ENCODE measurements around the gene FAM20A. TPM values are rescaled to one million over a fixed set of nuclear protein-coding genes. Genes with fewer than 3 reads are reported as not detected.

Gene FAM20A
- total RNA-seq, 1 donor, result 63.3 TPM

DNA sequence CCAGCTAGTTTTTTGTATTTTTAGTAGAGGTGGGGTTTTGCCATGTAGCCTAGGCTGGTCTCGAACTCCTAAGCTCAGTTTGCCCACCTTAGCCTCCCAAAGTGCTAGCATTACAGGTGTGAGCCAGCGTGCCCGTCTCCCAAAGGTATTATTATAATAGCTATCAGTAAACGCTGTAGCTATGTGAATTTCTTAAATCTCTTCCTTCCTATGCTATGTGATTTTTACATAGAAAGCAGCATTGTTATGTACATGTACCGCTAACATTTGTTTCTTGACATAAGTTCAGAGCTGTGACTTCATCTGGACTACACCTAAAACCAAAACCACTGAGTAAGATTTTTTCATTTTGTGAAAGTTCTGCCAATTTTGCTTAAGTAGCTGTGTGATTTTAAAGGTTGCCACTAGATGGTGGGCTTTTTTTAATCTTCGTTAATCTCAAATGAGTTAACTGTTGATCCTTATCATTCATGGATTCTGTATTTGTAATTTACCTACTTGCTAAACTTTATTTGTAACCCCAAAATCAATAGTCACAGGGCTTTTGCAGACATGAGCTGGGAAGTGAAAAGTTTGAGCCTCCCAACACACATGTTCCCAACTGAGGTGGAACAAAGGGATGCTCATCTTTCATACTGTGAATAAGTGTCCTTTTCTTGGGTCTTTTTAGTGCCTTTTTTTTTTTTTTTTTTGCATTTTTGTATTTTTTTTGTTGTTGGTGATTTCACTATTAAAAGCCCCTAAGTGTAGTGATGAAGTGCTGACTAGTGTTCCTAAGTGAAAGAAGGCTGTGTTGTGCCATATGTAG, 67.1 kb downstream of the FAM20A start:
- H3K4me3 ChIP-seq (ENCODE audit: insufficient read depth, low read length), result no peak overlapping the region
- no peak overlapping the region for H3K4me2 ChIP-seq (ENCODE audit: insufficient read depth, low read length)
- H4K20me1 ChIP-seq (ENCODE audit: insufficient read depth, low read length), result no peaks in the 10 kb centered on the region
- no peak for DNase-seq (ENCODE audit: insufficient read length, low spot score, missing footprints)
- H3K79me2 ChIP-seq (ENCODE audit: insufficient read depth, low read length), result peaks cover 3% of the 10 kb centered on the region
- no peaks in the 10 kb centered on the region for H3K27me3 ChIP-seq (ENCODE audit: insufficient read depth, low read length)
- H3K4me1 ChIP-seq (ENCODE audit: insufficient read depth, low read length), result peaks cover 20% of the 10 kb centered on the region
- peak; percentile 66 for TF ChIP-seq CTCF (IDR thresholded peaks at IDR 0.05; ENCODE audit: extremely low read depth, low read depth, low read length)
- H3K27ac ChIP-seq (ENCODE audit: low read depth, low read length), result peak overlapping the region; percentile 55
- H3K36me3 ChIP-seq (ENCODE audit: insufficient read depth, low read length), result peaks cover 95% of the 10 kb centered on the region
- no peaks in the 10 kb centered on the region for H3K9me3 ChIP-seq (ENCODE audit: low read depth, low read length)
- no peak overlapping the region for H2AFZ ChIP-seq (ENCODE audit: low read length)

DNA sequence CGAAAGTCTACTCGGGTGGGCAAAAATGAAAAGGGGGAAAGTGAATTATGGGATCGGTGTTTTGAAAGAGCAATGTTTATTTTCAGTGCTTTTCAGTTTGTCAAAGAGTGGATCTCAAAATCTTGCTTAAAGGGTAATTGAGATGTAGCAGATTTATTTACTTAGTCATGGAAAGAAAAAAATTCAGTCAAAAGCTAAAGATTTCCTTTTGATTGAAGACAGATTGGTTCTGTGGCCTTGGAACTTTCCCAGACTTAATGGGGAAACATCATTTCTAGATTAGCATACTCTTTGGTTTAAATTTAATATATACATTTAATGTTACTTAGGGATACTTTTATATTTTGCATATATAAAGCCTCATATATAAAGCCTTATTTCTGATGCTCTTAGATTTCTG, 68.3 kb downstream of the FAM20A start:
- peaks cover 20% of the 10 kb centered on the region for H3K4me1 ChIP-seq (ENCODE audit: insufficient read depth, low read length)
- H3K36me3 ChIP-seq (ENCODE audit: insufficient read depth, low read length), result peaks cover 97% of the 10 kb centered on the region
- H2AFZ ChIP-seq (ENCODE audit: low read length), result no peak overlapping the region
- no peaks in the 10 kb centered on the region for H4K20me1 ChIP-seq (ENCODE audit: insufficient read depth, low read length)
- H3K4me3 ChIP-seq (ENCODE audit: insufficient read depth, low read length), result no peak overlapping the region
- no peak for DNase-seq (ENCODE audit: insufficient read length, low spot score, missing footprints)
- H3K9me3 ChIP-seq (ENCODE audit: low read depth, low read length), result no peaks in the 10 kb centered on the region
- peaks cover 11% of the 10 kb centered on the region for H3K79me2 ChIP-seq (ENCODE audit: insufficient read depth, low read length)
- no peak for TF ChIP-seq CTCF (IDR thresholded peaks at IDR 0.05; ENCODE audit: extremely low read depth, low read depth, low read length)
- no peaks in the 10 kb centered on the region for H3K27me3 ChIP-seq (ENCODE audit: insufficient read depth, low read length)
- no peak overlapping the region for H3K4me2 ChIP-seq (ENCODE audit: insufficient read depth, low read length)
- H3K27ac ChIP-seq (ENCODE audit: low read depth, low read length), result peak overlapping the region; percentile 34

GRCh38 chr17:68531252-68531651, 69.9 kb downstream of the FAM20A start:
- no peaks in the 10 kb centered on the region for H3K27me3 ChIP-seq (ENCODE audit: insufficient read depth, low read length)
- no peak overlapping the region for H3K4me2 ChIP-seq (ENCODE audit: insufficient read depth, low read length)
- peaks cover 20% of the 10 kb centered on the region for H3K4me1 ChIP-seq (ENCODE audit: insufficient read depth, low read length)
- H4K20me1 ChIP-seq (ENCODE audit: insufficient read depth, low read length), result no peaks in the 10 kb centered on the region
- H3K79me2 ChIP-seq (ENCODE audit: insufficient read depth, low read length), result peaks cover 16% of the 10 kb centered on the region
- no peak for TF ChIP-seq CTCF (IDR thresholded peaks at IDR 0.05; ENCODE audit: extremely low read depth, low read depth, low read length)
- no peak overlapping the region for H3K4me3 ChIP-seq (ENCODE audit: insufficient read depth, low read length)
- H3K36me3 ChIP-seq (ENCODE audit: insufficient read depth, low read length), result peaks cover 97% of the 10 kb centered on the region
- no peak overlapping the region for H2AFZ ChIP-seq (ENCODE audit: low read length)
- H3K9me3 ChIP-seq (ENCODE audit: low read depth, low read length), result no peaks in the 10 kb centered on the region
- no peak overlapping the region for H3K27ac ChIP-seq (ENCODE audit: low read depth, low read length)
- no peak for DNase-seq (ENCODE audit: insufficient read length, low spot score, missing footprints)

- no peak overlapping the region for H3K4me3 ChIP-seq (ENCODE audit: insufficient read depth, low read length)
- no peaks in the 10 kb centered on the region for H3K4me1 ChIP-seq (ENCODE audit: insufficient read depth, low read length)
- no peak for TF ChIP-seq CTCF (IDR thresholded peaks at IDR 0.05; ENCODE audit: extremely low read depth, low read depth, low read length)
- H3K27me3 ChIP-seq (ENCODE audit: insufficient read depth, low read length), result no peaks in the 10 kb centered on the region
- no peak overlapping the region for H2AFZ ChIP-seq (ENCODE audit: low read length)
- no peaks in the 10 kb centered on the region for H3K9me3 ChIP-seq (ENCODE audit: low read depth, low read length)
- no peak overlapping the region for H3K4me2 ChIP-seq (ENCODE audit: insufficient read depth, low read length)
- no peak for DNase-seq (ENCODE audit: insufficient read length, low spot score, missing footprints)
- peaks cover 7% of the 10 kb centered on the region for H4K20me1 ChIP-seq (ENCODE audit: insufficient read depth, low read length)
- H3K27ac ChIP-seq (ENCODE audit: low read depth, low read length), result no peak overlapping the region
- H3K36me3 ChIP-seq (ENCODE audit: insufficient read depth, low read length), result peaks cover 100% of the 10 kb centered on the region
- peaks cover 41% of the 10 kb centered on the region for H3K79me2 ChIP-seq (ENCODE audit: insufficient read depth, low read length)
Observed at GRCh38 chr17:68527314-68527713, 73.9 kb downstream of the FAM20A start.
